B cell (primary cell): ENCODE data around the gene TUBA3C. TPM values are rescaled to one million over a fixed set of nuclear protein-coding genes. Genes with fewer than 3 reads are reported as not detected.

Experiments
- ATAC-seq: fragments of 200-7000 bp; cut with Tn5 transposase; one replicate; pipeline ENCODE4 v1.10.0; 2021; ENCODE audit warnings: low read depth, mild to moderate bottlenecking, moderate number of reproducible peaks, moderate library complexity
- CTCF ChIA-PET: fragments of 350-600 bp; sonication (Branson Sonifier 250); formaldehyde crosslinking; loops from one replicate; lab custom pipeline; 2021; ENCODE audit warnings: antibody characterized with exemption, inconsistent platforms; lab: Charles Lee
- POLR2A ChIA-PET: fragments of 350-600 bp; sonication (Branson Sonifier 250); formaldehyde crosslinking; loops from one replicate; lab custom pipeline; 2021; ENCODE audit warnings: antibody characterized with exemption; lab: Charles Lee
- DNase-seq: peaks from one replicate; pipeline ENCODE4 v3.0.0; 2013
- H2AFZ ChIP-seq: 2 replicates; pipeline ENCODE4 v1.6.1; 2012; ENCODE audit warnings: mild to moderate bottlenecking, low read depth, low read length; ENCODE audit not compliant: insufficient read depth, poor library complexity, severe bottlenecking
- H3K27ac ChIP-seq, 2 donors: 1 replicate in 1 of 2; 2 replicates in 1 of 2; pipeline ENCODE4 v1.5.1; 2012 to 2013; ENCODE audit warnings: low read length in 2 of 2, mild to moderate bottlenecking in 2 of 2, moderate library complexity in 1 of 2
- H3K27me3 ChIP-seq, 4 experiments: fragments of 200-600 bp in 1 of 4; sonication (generic) in 1 of 4; replicated peaks in 1 of 4; 1 replicate in 2 of 4; 2 replicates in 2 of 4; pipeline versions ENCODE4 v1.6.1 to v1.7.0; 2013 to 2016; ENCODE audit warnings: low read length in 3 of 4, mild to moderate bottlenecking in 2 of 4, mixed read lengths in 1 of 4, moderate library complexity in 1 of 4; ENCODE audit not compliant: insufficient read depth in 4 of 4, control insufficient read depth in 3 of 4; ENCODE audit errors: control extremely low read depth in 1 of 4
- H3K36me3 ChIP-seq, 2 experiments: replicated peaks in 1 of 2; 1 replicate in 1 of 2; 2 replicates in 1 of 2; pipeline versions ENCODE4 v1.6.1 to v1.7.1; 2013; ENCODE audit warnings: low read length in 1 of 2; ENCODE audit not compliant: insufficient read depth in 2 of 2, control insufficient read depth in 1 of 2; ENCODE audit errors: control extremely low read depth in 1 of 2, extremely low read depth in 1 of 2
- H3K4me1 ChIP-seq, 2 donors: fragments of 200-600 bp in 1 of 2; sonication (generic) in 1 of 2; 1 replicate in 1 of 2; 2 replicates in 1 of 2; pipeline versions ENCODE4 v1.5.1 to v1.6.1; 2013 to 2017; ENCODE audit warnings: low read length in 2 of 2; ENCODE audit not compliant: control insufficient read depth in 2 of 2, insufficient read depth in 2 of 2
- H3K4me2 ChIP-seq: replicated peaks from 2 replicates; pipeline ENCODE3; 2012; ENCODE audit warnings: mild to moderate bottlenecking, low read depth, low read length; ENCODE audit not compliant: poor library complexity, severe bottlenecking
- H3K4me3 ChIP-seq, 5 experiments: fragments of 200-600 bp in 1 of 5; sonication (generic) in 1 of 5; 1 replicate in 3 of 5; 2 replicates in 2 of 5; pipeline versions ENCODE4 v1.5.1 to v1.7.0; 2011 to 2016; ENCODE audit warnings: low read length in 4 of 5, mild to moderate bottlenecking in 4 of 5, low read depth in 2 of 5, control low read depth in 1 of 5, moderate library complexity in 1 of 5; ENCODE audit not compliant: insufficient read depth in 1 of 5; ENCODE audit errors: control extremely low read depth in 1 of 5, extremely low read depth in 1 of 5
- H3K79me2 ChIP-seq: fragments of 200-600 bp; sonication (generic); one replicate; pipeline ENCODE4 v1.6.0; 2016; ENCODE audit warnings: low read length; ENCODE audit not compliant: control insufficient read depth, insufficient read depth
- H3K9ac ChIP-seq: fragments of 200-600 bp; sonication (generic); 2 replicates; pipeline ENCODE4 v1.6.1; 2017; ENCODE audit warnings: mild to moderate bottlenecking, low read length, moderate library complexity
- H3K9me3 ChIP-seq, 3 donors: one replicate each; pipeline versions ENCODE4 v1.6.1 to v1.7.1; 2013; ENCODE audit warnings: low read length in 2 of 3; ENCODE audit not compliant: control insufficient read depth in 2 of 3, insufficient read depth in 1 of 3; ENCODE audit errors: control extremely low read depth in 1 of 3
- H4K20me1 ChIP-seq: 2 replicates; pipeline ENCODE4 v1.6.0; 2012; ENCODE audit warnings: mild to moderate bottlenecking, low read length; ENCODE audit not compliant: insufficient read depth, control insufficient read depth, poor library complexity, severe bottlenecking
- H3K27ac Mint-ChIP-seq: one replicate; pipeline ENCODE4 v1.8.0; 2021; ENCODE audit warnings: mixed read lengths
- H3K27me3 Mint-ChIP-seq: one replicate; pipeline ENCODE4 v1.8.0; 2021; ENCODE audit warnings: mixed read lengths
- H3K4me1 Mint-ChIP-seq: one replicate; pipeline ENCODE4 v1.8.0; 2021; ENCODE audit warnings: mixed read lengths
- H3K4me3 Mint-ChIP-seq: one replicate; pipeline ENCODE4 v1.8.0; 2021; ENCODE audit warnings: mixed read lengths
- H3K9me3 Mint-ChIP-seq: one replicate; pipeline ENCODE4 v1.8.0; 2022; ENCODE audit warnings: mixed read lengths; ENCODE audit not compliant: insufficient read depth
- EZH2 ChIP-seq: IDR thresholded peaks from 2 replicates; pipeline ENCODE4 v1.6.1; 2012; ENCODE audit warnings: borderline replicate concordance, low read depth, mild to moderate bottlenecking, moderate library complexity, low read length; ENCODE audit not compliant: insufficient read depth, poor library complexity, severe bottlenecking
- WGBS: methylation state at CpG from one replicate; pipeline ENCODE4 v1.1.5; 2013; ENCODE audit warnings: missing lambda C conversion rate; ENCODE audit not compliant: insufficient coverage; 5-methylcytosine and 5-hydroxymethylcytosine counted together
- intact Hi-C: fragments of 100-400 bp; cut with micrococcal nuclease; formaldehyde crosslinking; loops from one replicate; pipeline ENCODE4 v1.10.0; 2022
- polyA plus RNA-seq: library from polyadenylated mRNA; depleted of rRNA; stranded (reverse); fragments of >200 nt; gene quantifications from 2 replicates; pipeline ENCODE4 v1.2.3, GENCODE V29; 2012
- total RNA-seq, 2 donors: library from RNA; stranded (reverse); fragments of 120-200 nt in 1 of 2; gene quantifications; 1 replicate in 1 of 2; 2 replicates in 1 of 2; pipeline versions ENCODE4 v1.2.3 to v1.2.4, GENCODE V29; 2013 to 2022
- TF ChIP-seq, protein P1 (sequence below): fragments of 200-600 bp; IDR thresholded peaks from one replicate; pipeline ENCODE4 v1.8.0; 2022; ENCODE audit warnings: antibody characterized with exemption, mild to moderate bottlenecking

The TUBA3C gene
- total and polyA plus RNA-seq, 2 donors (not counting 1 experiment from before 2014, with no cell fraction given): not detected

DNA sequence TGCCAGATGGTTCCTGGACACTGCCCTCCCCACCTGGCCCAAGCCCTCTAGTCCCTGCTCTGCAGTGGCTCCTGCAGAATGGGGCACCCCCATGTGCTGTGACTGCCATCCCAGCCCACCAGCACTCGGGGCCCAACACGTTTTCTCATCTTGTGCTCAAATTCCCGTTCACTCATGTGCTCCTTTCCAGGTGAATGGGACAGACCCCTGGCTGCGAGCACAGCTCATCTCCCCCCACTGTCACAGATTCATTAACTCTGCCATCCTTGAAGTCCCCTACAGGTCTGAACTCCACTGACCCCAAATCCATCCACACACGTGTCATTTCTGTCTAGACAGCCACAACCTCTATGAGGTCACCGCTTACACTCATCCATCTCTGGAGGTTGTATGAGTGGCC lies 23.6 kb downstream of the TUBA3C start:
- Histone ChIP-seq H3K9me3 (peaks cover 0 to 71% (median 0%) of the 10 kb centered on the region in 3 donors), H3K36me3 (no peaks in the 10 kb centered on the region), H3K4me2 (no peak overlapping the region), H2AFZ (no peak overlapping the region), H3K4me1 (no peaks in the 10 kb centered on the region), H4K20me1 (no peaks in the 10 kb centered on the region), H3K79me2 (no peaks in the 10 kb centered on the region), H3K4me3 (no peak overlapping the region), H3K27me3 (no peaks in the 10 kb centered on the region), H3K9ac (no peak overlapping the region), H3K27ac (no peak overlapping the region)
- TF ChIP-seq EZH2: no peak
- TF ChIP-seq, protein P1, sequence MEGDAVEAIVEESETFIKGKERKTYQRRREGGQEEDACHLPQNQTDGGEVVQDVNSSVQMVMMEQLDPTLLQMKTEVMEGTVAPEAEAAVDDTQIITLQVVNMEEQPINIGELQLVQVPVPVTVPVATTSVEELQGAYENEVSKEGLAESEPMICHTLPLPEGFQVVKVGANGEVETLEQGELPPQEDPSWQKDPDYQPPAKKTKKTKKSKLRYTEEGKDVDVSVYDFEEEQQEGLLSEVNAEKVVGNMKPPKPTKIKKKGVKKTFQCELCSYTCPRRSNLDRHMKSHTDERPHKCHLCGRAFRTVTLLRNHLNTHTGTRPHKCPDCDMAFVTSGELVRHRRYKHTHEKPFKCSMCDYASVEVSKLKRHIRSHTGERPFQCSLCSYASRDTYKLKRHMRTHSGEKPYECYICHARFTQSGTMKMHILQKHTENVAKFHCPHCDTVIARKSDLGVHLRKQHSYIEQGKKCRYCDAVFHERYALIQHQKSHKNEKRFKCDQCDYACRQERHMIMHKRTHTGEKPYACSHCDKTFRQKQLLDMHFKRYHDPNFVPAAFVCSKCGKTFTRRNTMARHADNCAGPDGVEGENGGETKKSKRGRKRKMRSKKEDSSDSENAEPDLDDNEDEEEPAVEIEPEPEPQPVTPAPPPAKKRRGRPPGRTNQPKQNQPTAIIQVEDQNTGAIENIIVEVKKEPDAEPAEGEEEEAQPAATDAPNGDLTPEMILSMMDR: no peak
- Mint-ChIP-seq H3K27ac (no peak overlapping the region), H3K9me3 (peaks cover 3% of the 10 kb centered on the region), H3K4me3 (no peak overlapping the region), H3K27me3 (no peaks in the 10 kb centered on the region), H3K4me1 (no peaks in the 10 kb centered on the region)
- DNase-seq (no peak), ATAC-seq (no peak)
- POLR2A ChIA-PET: no interaction called here
- intact Hi-C loops: no loop called here
- CTCF ChIA-PET: no interaction called here
- WGBS: 67% methylated on average over 5 of the region's 6 CpGs

DNA sequence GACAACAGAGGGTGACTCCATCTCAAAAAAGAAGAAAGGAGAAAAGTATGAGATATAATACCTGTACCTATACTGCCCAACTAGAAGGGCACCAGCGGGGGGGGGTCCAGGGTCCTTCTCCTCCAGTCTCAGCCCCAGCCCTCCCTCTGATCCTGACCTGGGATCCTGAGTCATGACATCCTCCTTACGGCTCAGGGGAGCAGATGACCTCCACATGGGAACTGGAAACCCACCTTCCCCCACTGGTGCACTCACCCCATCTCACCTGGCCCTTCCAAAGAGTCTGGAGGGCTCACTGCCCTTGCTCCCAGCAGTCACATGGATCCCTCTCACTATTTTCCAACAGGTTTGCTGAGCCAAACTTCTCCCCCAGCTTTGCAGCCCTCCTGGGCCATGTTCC lies 24.2 kb downstream of the TUBA3C start:
- no peaks in the 10 kb centered on the region for H3K4me1 Mint-ChIP-seq
- ATAC-seq (no peak), DNase-seq (no peak)
- no peaks in the 10 kb centered on the region for H3K79me2 ChIP-seq
- no peak overlapping the region for H3K4me3 Mint-ChIP-seq
- H3K4me1 ChIP-seq: no peaks in the 10 kb centered on the region
- no peak overlapping the region for H3K9ac ChIP-seq
- intact Hi-C loops: no loop called here
- CTCF ChIA-PET: no interaction called here
- H3K36me3 ChIP-seq: no peaks in the 10 kb centered on the region
- no peaks in the 10 kb centered on the region for H4K20me1 ChIP-seq
- peaks cover 0 to 73% (median 0%) of the 10 kb centered on the region in 3 donors for H3K9me3 ChIP-seq
- peaks cover 3% of the 10 kb centered on the region for H3K9me3 Mint-ChIP-seq
- TF ChIP-seq, protein P1: no peak
- TF ChIP-seq EZH2: no peak
- H3K27me3 Mint-ChIP-seq: no peaks in the 10 kb centered on the region
- no peak overlapping the region for H2AFZ ChIP-seq
- H3K27ac Mint-ChIP-seq: no peak overlapping the region
- POLR2A ChIA-PET: no interaction called here
- no peaks in the 10 kb centered on the region for H3K27me3 ChIP-seq
- 100% methylated on average over 1 of the region's 2 CpGs for WGBS
- no peak overlapping the region for H3K4me2 ChIP-seq
- no peak overlapping the region for H3K27ac ChIP-seq
- no peak overlapping the region for H3K4me3 ChIP-seq
